Endothelial cell of umbilical vein (primary cell): Measurements from ENCODE around the gene TMTC4.

Experiments used
- CTCF ChIP-seq, 2 donors: IDR thresholded peaks; 1 replicate in 1 of 2; 2 replicates in 1 of 2; pipeline ENCODE4 v1.5.1; 2011; ENCODE audit warnings: low read length in 2 of 2, mild to moderate bottlenecking in 2 of 2, moderate library complexity in 2 of 2, control low read depth in 1 of 2, inconsistent platforms in 1 of 2, low read depth in 1 of 2; ENCODE audit not compliant: insufficient read depth in 1 of 2; ENCODE audit errors: extremely low read depth in 1 of 2
- EZH2 ChIP-seq: IDR thresholded peaks from 2 replicates; pipeline ENCODE4 v1.6.1; 2012; ENCODE audit warnings: borderline replicate concordance, low read depth, mild to moderate bottlenecking, moderate library complexity, low read length, inconsistent platforms; ENCODE audit not compliant: severe bottlenecking
- GATA2 ChIP-seq: IDR thresholded peaks from 2 replicates; pipeline ENCODE4 v1.7.0; 2011; ENCODE audit warnings: low read depth, mild to moderate bottlenecking, moderate library complexity, mixed read lengths, low read length; ENCODE audit not compliant: insufficient read length, insufficient read depth
- MAX ChIP-seq: IDR thresholded peaks from 2 replicates; pipeline ENCODE4 v1.6.1; 2011; ENCODE audit not compliant: insufficient read depth, insufficient read length
- MYC ChIP-seq: IDR thresholded peaks from one replicate; pipeline ENCODE4 v1.6.1; 2011; ENCODE audit warnings: mild to moderate bottlenecking, low read depth, low read length
- POLR2A ChIP-seq: IDR thresholded peaks from 2 replicates; pipeline ENCODE4 v1.6.1; 2012; ENCODE audit warnings: low read depth, mild to moderate bottlenecking, control low read depth, low read length
- POLR2AphosphoS5 ChIP-seq: IDR thresholded peaks from 2 replicates; pipeline ENCODE4 v1.6.1; 2012; ENCODE audit warnings: low read depth, mild to moderate bottlenecking, control low read depth, low read length, moderate library complexity; ENCODE audit not compliant: insufficient read depth

GRCh38 chr13:100671389-100672182, 3.0 kb downstream of the TMTC4 start:
- TF ChIP-seq CTCF (IDR thresholded peaks at IDR 0.05; ENCODE audit: extremely low read depth in 1 of 2, insufficient read depth in 1 of 2, low read depth in 1 of 2, low read length in 2 of 2) (no peak), POLR2AphosphoS5 (no peak), EZH2 (no peak), POLR2A (no peak), MYC (no peak), GATA2 (no peak), MAX (no peak)
